Suprapubic skin (tissue), 4 donors: ENCODE data around the gene GABRR1. TPM values are rescaled to one million over a fixed set of nuclear protein-coding genes. Genes with fewer than 3 reads are reported as not detected.

ENCODE experiments used
- DNase-seq, 2 donors: peaks; one replicate each; pipeline ENCODE4 v3.0.0-alpha.2; 2019; ENCODE audit warnings: low spot score in 2 of 2
- H3K27ac ChIP-seq: fragments of 200-600 bp; sonication (generic); one replicate; pipeline ENCODE4 v1.5.1; 2019
- H3K27me3 ChIP-seq: fragments of 200-600 bp; sonication (generic); one replicate; pipeline ENCODE4 v1.5.1; 2019
- H3K36me3 ChIP-seq: fragments of 200-600 bp; sonication (generic); one replicate; pipeline ENCODE4 v1.5.1; 2019
- H3K4me1 ChIP-seq: fragments of 200-600 bp; sonication (generic); one replicate; pipeline ENCODE4 v1.5.1; 2019
- H3K4me3 ChIP-seq: fragments of 200-600 bp; sonication (generic); one replicate; pipeline ENCODE4 v1.5.1; 2019; ENCODE audit warnings: mild to moderate bottlenecking
- H3K9me3 ChIP-seq: fragments of 200-600 bp; sonication (generic); one replicate; pipeline ENCODE4 v1.5.1; 2019
- CTCF ChIP-seq, 2 donors: fragments of 200-600 bp in 1 of 2; fragments of 450-650 bp in 1 of 2; sonication (generic) in 1 of 2; IDR thresholded peaks; one replicate each; pipeline ENCODE4 v1.5.1; 2016 to 2019; ENCODE audit warnings: antibody characterized with exemption in 2 of 2, mild to moderate bottlenecking in 1 of 2, moderate library complexity in 1 of 2
- EP300 ChIP-seq: sonication (generic); formaldehyde crosslinking; IDR thresholded peaks from one replicate; pipeline ENCODE4 v1.6.1; 2017; ENCODE audit warnings: antibody characterized with exemption
- POLR2A ChIP-seq, 2 donors: fragments of 450-650 bp; IDR thresholded peaks; one replicate each; pipeline ENCODE4 v1.6.1; 2017; ENCODE audit warnings: antibody characterized with exemption in 2 of 2, mild to moderate bottlenecking in 2 of 2, moderate library complexity in 2 of 2
- POLR2AphosphoS5 ChIP-seq, 3 donors: sonication (generic); formaldehyde crosslinking; IDR thresholded peaks; one replicate each; pipeline ENCODE4 v1.6.1; 2017; ENCODE audit warnings: antibody characterized with exemption in 3 of 3
- WGBS: methylation state at CpG from one replicate; pipeline ENCODE4 v1.1.5; 2018; 5-methylcytosine and 5-hydroxymethylcytosine counted together
- total RNA-seq, 4 donors: library from RNA; depleted of rRNA; stranded (reverse); fragments of >200 nt; gene quantifications; one replicate each; pipeline ENCODE4 v1.1.0, GENCODE V29; 2016

The GABRR1 gene
- total RNA-seq, 4 donors from 2014 or later, result 0.48 to 0.52 TPM; not detected in 2

- no peak for DNase-seq
Measured at GRCh38 chr6:89140347-89141156, 76.6 kb downstream of the GABRR1 start.

DNA sequence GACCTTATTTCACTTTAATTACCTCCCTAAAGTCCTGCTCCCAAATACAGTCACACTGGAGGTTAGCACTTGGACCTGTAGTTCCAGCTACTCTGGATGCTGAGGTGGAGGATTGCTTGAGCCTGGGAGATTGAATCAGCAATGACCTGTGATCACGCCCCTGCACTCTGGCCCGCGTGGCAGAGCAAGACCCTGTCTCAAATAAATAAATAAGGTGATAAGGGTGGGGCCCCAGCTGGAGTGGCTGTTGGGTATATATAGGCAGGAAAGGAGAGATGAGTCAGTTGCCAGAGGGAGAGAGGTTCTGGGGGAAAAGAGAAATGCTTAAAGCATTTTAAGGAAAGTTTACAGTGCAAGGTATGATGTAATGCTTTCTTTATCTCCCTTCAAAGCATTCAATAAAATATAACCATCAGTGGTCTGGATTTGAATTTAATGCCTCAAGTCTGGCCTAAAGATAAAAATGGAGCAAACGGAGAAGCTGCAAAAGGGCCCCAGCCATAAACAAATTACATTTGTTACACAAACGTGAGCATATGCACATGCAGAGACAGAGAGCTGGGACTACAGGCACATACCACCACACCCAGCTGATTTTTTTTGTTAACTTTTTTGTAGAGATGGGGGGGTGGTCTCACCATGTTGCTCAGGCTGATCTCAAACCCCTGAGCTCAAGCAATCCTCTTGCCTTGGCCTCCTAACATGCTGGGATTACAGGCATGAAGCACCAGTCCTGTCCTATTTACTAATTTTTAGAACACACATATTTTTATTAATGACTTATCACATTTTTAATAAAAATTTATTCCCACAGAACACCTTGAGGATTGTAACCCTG is 77.4 kb downstream of the GABRR1 start:
- TF ChIP-seq EP300 (no peak), POLR2AphosphoS5 (IDR thresholded peaks at IDR 0.05) (no peak), CTCF (IDR thresholded peaks at IDR 0.05) (no peak), POLR2A (IDR thresholded peaks at IDR 0.05) (no peak)
- no peaks in the 10 kb centered on the region for H3K9me3 ChIP-seq
- H3K27ac ChIP-seq, result no peak overlapping the region
- no peaks in the 10 kb centered on the region for H3K27me3 ChIP-seq
- no peak overlapping the region for H3K4me3 ChIP-seq
- WGBS, result 81% methylated on average over 5 of the region's 5 CpGs
- H3K36me3 ChIP-seq, result no peaks in the 10 kb centered on the region
- no peak for DNase-seq
- no peaks in the 10 kb centered on the region for H3K4me1 ChIP-seq

More at GRCh38 chr6:89140347-89141156, 76.6 kb downstream of the GABRR1 start:
- Histone ChIP-seq H3K4me1 (peaks cover 3% of the 10 kb centered on the region), H3K27me3 (no peaks in the 10 kb centered on the region), H3K27ac (no peak overlapping the region), H3K9me3 (no peaks in the 10 kb centered on the region), H3K36me3 (no peaks in the 10 kb centered on the region), H3K4me3 (no peak overlapping the region)
- 76% methylated on average over 7 of the region's 7 CpGs for WGBS
- TF ChIP-seq POLR2AphosphoS5 (IDR thresholded peaks at IDR 0.05), result no peak
- TF ChIP-seq POLR2A (IDR thresholded peaks at IDR 0.05), result no peak
- TF ChIP-seq CTCF (IDR thresholded peaks at IDR 0.05), result no peak

GRCh38 chr6:89138173-89138572 is 79.0 kb downstream of the GABRR1 start:
- no peak overlapping the region for H3K27ac ChIP-seq
- 67% methylated on average over 2 of the region's 2 CpGs for WGBS

DNA sequence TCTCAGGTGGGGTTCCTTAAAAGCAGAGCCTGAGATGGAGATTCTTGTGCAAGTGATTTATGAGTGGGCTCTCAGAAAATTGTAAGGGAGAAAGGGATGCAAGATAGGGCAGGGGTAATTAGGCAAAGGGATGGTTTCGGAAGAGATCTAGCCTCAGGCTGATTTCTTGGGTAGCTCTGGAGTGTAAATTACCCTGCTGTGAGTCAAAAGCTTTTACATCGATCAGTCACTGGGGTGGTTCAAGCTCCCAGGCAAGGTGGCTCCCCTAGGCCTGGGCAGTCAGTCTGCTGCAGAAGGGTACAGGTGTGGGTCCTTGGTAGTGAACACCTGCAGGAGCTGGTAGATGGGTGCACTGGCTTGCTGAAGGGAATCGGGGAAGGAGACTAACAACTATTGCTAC is 82.4 kb downstream of the GABRR1 start:
- TF ChIP-seq EP300, result no peak
- no peak for TF ChIP-seq CTCF (IDR thresholded peaks at IDR 0.05)
- TF ChIP-seq POLR2AphosphoS5 (IDR thresholded peaks at IDR 0.05), result no peak
- no peak for TF ChIP-seq POLR2A (IDR thresholded peaks at IDR 0.05)
- Histone ChIP-seq H3K27me3 (no peaks in the 10 kb centered on the region), H3K4me1 (no peaks in the 10 kb centered on the region), H3K9me3 (no peaks in the 10 kb centered on the region), H3K4me3 (no peak overlapping the region), H3K36me3 (no peaks in the 10 kb centered on the region), H3K27ac (no peak overlapping the region)
- no peak for DNase-seq
- 77% methylated on average over 3 of the region's 3 CpGs for WGBS

More at GRCh38 chr6:89138173-89138572, 79.0 kb downstream of the GABRR1 start:
- H3K9me3 ChIP-seq, result no peaks in the 10 kb centered on the region
- DNase-seq, result no peak
- no peak overlapping the region for H3K4me3 ChIP-seq
- no peak for TF ChIP-seq CTCF (IDR thresholded peaks at IDR 0.05)
- no peak for TF ChIP-seq EP300
- no peak for TF ChIP-seq POLR2A (IDR thresholded peaks at IDR 0.05)
- no peak for TF ChIP-seq POLR2AphosphoS5 (IDR thresholded peaks at IDR 0.05)
- no peaks in the 10 kb centered on the region for H3K36me3 ChIP-seq
- H3K4me1 ChIP-seq, result no peaks in the 10 kb centered on the region
- H3K27me3 ChIP-seq, result no peaks in the 10 kb centered on the region

- no peaks in the 10 kb centered on the region for H3K36me3 ChIP-seq
- no peak for DNase-seq
- no peaks in the 10 kb centered on the region for H3K27me3 ChIP-seq
- TF ChIP-seq POLR2A (IDR thresholded peaks at IDR 0.05) (no peak), POLR2AphosphoS5 (IDR thresholded peaks at IDR 0.05) (no peak), CTCF (IDR thresholded peaks at IDR 0.05) (no peak)
- H3K27ac ChIP-seq, result no peak overlapping the region
- no peaks in the 10 kb centered on the region for H3K4me1 ChIP-seq
- H3K9me3 ChIP-seq, result no peaks in the 10 kb centered on the region
- 89% methylated on average over 9 of the region's 9 CpGs for WGBS
- no peak overlapping the region for H3K4me3 ChIP-seq
Measured at GRCh38 chr6:89133981-89134380, 83.2 kb downstream of the GABRR1 start.
